ENCODE results near the gene FBXL3.

- TF ChIP-seq GATA2 (IDR thresholded peaks at IDR 0.05; ENCODE audit: low read depth, low read length) (no peak), GATA3 (IDR thresholded peaks at IDR 0.05; ENCODE audit: low read depth, low read length) (no peak)
Observed at GRCh38 chr13:77065461-77066147, 38.6 kb upstream of the FBXL3 start.

Data from SH-SY5Y (cell line).